Measurements from ENCODE around the gene TXNDC15.

TXNDC15 gene

GRCh38 chr5:134938030-134938429 is 63.9 kb downstream of the TXNDC15 start:
- H3K4me3 ChIP-seq (ENCODE audit: low read length) = no peak overlapping the region
- H3K9ac ChIP-seq (ENCODE audit: low read length) = no peak overlapping the region
- H3K27me3 ChIP-seq (ENCODE audit: low read depth, low read length) = no peaks in the 10 kb centered on the region
- H3K36me3 ChIP-seq (replicated peaks; ENCODE audit: low read depth, low read length) = no peaks in the 10 kb centered on the region
- H3K9me3 ChIP-seq (ENCODE audit: insufficient read depth, low read length) = no peaks in the 10 kb centered on the region
- H3K27ac ChIP-seq (ENCODE audit: low read length) = no peak overlapping the region
- no peak overlapping the region for H3K4me2 ChIP-seq (ENCODE audit: low read length)
- H3K4me1 ChIP-seq (ENCODE audit: low read length) = 0 out of 2 replicates have a peak, but pooled peaks cover 4% of the 10 kb centered on the region
- H4K20me1 ChIP-seq (ENCODE audit: insufficient read depth, low read length) = no peaks in the 10 kb centered on the region
- TF ChIP-seq, protein P1, sequence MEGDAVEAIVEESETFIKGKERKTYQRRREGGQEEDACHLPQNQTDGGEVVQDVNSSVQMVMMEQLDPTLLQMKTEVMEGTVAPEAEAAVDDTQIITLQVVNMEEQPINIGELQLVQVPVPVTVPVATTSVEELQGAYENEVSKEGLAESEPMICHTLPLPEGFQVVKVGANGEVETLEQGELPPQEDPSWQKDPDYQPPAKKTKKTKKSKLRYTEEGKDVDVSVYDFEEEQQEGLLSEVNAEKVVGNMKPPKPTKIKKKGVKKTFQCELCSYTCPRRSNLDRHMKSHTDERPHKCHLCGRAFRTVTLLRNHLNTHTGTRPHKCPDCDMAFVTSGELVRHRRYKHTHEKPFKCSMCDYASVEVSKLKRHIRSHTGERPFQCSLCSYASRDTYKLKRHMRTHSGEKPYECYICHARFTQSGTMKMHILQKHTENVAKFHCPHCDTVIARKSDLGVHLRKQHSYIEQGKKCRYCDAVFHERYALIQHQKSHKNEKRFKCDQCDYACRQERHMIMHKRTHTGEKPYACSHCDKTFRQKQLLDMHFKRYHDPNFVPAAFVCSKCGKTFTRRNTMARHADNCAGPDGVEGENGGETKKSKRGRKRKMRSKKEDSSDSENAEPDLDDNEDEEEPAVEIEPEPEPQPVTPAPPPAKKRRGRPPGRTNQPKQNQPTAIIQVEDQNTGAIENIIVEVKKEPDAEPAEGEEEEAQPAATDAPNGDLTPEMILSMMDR (IDR thresholded peaks at IDR 0.05; ENCODE audit: low read depth, low read length) = no peak
- no peak for TF ChIP-seq EZH2phosphoT487 (IDR thresholded peaks at IDR 0.05; ENCODE audit: low read depth)
- no peak overlapping the region for H2AFZ ChIP-seq (ENCODE audit: low read depth, low read length)
- H3K79me2 ChIP-seq (ENCODE audit: low read length) = no peaks in the 10 kb centered on the region

DNA sequence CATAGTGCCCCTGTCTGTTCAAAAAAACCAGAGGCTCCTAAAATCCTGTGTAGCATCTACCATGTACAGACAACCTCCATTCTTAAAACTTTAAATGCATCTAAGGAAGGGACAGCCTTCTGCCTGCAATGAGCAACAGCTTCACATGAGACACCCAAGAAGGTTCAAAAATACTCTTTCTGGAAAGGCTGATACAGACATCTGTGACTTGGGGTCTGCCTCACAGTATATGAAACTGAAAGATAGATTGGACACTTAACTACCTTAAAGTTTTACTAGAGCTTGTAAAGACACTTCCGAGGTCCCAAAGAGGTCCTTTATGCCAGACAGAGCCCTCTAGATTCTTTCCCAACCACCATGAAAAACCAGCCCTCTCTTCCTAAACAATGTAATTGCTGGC is 65.3 kb downstream of the TXNDC15 start:
- no peaks in the 10 kb centered on the region for H3K27me3 ChIP-seq (ENCODE audit: low read depth, low read length)
- no peak overlapping the region for H3K27ac ChIP-seq (ENCODE audit: low read length)
- no peaks in the 10 kb centered on the region for H4K20me1 ChIP-seq (ENCODE audit: insufficient read depth, low read length)
- H2AFZ ChIP-seq (ENCODE audit: low read depth, low read length) = no peak overlapping the region
- no peak overlapping the region for H3K9ac ChIP-seq (ENCODE audit: low read length)
- no peak overlapping the region for H3K4me2 ChIP-seq (ENCODE audit: low read length)
- H3K36me3 ChIP-seq (replicated peaks; ENCODE audit: low read depth, low read length) = no peaks in the 10 kb centered on the region
- no peaks in the 10 kb centered on the region for H3K9me3 ChIP-seq (ENCODE audit: insufficient read depth, low read length)
- H3K4me3 ChIP-seq (ENCODE audit: low read length) = no peak overlapping the region
- no peaks in the 10 kb centered on the region for H3K79me2 ChIP-seq (ENCODE audit: low read length)
- 0 out of 2 replicates have a peak, but pooled peaks cover 4% of the 10 kb centered on the region for H3K4me1 ChIP-seq (ENCODE audit: low read length)
- TF ChIP-seq, protein P1 (IDR thresholded peaks at IDR 0.05; ENCODE audit: low read depth, low read length) = no peak
- no peak for TF ChIP-seq EZH2phosphoT487 (IDR thresholded peaks at IDR 0.05; ENCODE audit: low read depth)

GRCh38 chr5:134943547-134943946 is 69.4 kb downstream of the TXNDC15 start:
- no peak for TF ChIP-seq EZH2phosphoT487 (IDR thresholded peaks at IDR 0.05; ENCODE audit: low read depth)
- TF ChIP-seq, protein P1 (IDR thresholded peaks at IDR 0.05; ENCODE audit: low read depth, low read length) = no peak
- no peaks in the 10 kb centered on the region for H4K20me1 ChIP-seq (ENCODE audit: insufficient read depth, low read length)
- H3K9ac ChIP-seq (ENCODE audit: low read length) = no peak overlapping the region
- H3K9me3 ChIP-seq (ENCODE audit: insufficient read depth, low read length) = no peaks in the 10 kb centered on the region
- H3K36me3 ChIP-seq (replicated peaks; ENCODE audit: low read depth, low read length) = no peaks in the 10 kb centered on the region
- H3K4me3 ChIP-seq (ENCODE audit: low read length) = no peak overlapping the region
- no peak overlapping the region for H2AFZ ChIP-seq (ENCODE audit: low read depth, low read length)
- no peaks in the 10 kb centered on the region for H3K4me1 ChIP-seq (ENCODE audit: low read length)
- H3K27me3 ChIP-seq (ENCODE audit: low read depth, low read length) = no peaks in the 10 kb centered on the region
- H3K4me2 ChIP-seq (ENCODE audit: low read length) = no peak overlapping the region
- no peak overlapping the region for H3K27ac ChIP-seq (ENCODE audit: low read length)
- no peaks in the 10 kb centered on the region for H3K79me2 ChIP-seq (ENCODE audit: low read length)

- Histone ChIP-seq H3K4me3 (ENCODE audit: low read length) (no peak overlapping the region), H2AFZ (ENCODE audit: low read depth, low read length) (no peak overlapping the region), H3K4me2 (ENCODE audit: low read length) (no peak overlapping the region), H3K36me3 (replicated peaks; ENCODE audit: low read depth, low read length) (no peaks in the 10 kb centered on the region), H3K27me3 (ENCODE audit: low read depth, low read length) (no peaks in the 10 kb centered on the region), H3K9ac (ENCODE audit: low read length) (no peak overlapping the region), H4K20me1 (ENCODE audit: insufficient read depth, low read length) (no peaks in the 10 kb centered on the region), H3K27ac (ENCODE audit: low read length) (no peak overlapping the region), H3K79me2 (ENCODE audit: low read length) (no peaks in the 10 kb centered on the region), H3K9me3 (ENCODE audit: insufficient read depth, low read length) (no peaks in the 10 kb centered on the region), H3K4me1 (ENCODE audit: low read length) (no peaks in the 10 kb centered on the region)
- TF ChIP-seq, protein P1 (IDR thresholded peaks at IDR 0.05; ENCODE audit: low read depth, low read length) = no peak
- no peak for TF ChIP-seq EZH2phosphoT487 (IDR thresholded peaks at IDR 0.05; ENCODE audit: low read depth)
Observed at GRCh38 chr5:134944630-134945029, 70.5 kb downstream of the TXNDC15 start.
